Limb (tissue), 2 donors: ENCODE measurements around the gene ZBTB7C.

Source experiments
- DNase-seq, 2 donors: peaks; one replicate each; pipeline ENCODE4 v3.0.0-alpha.2; 2016; ENCODE audit errors: extremely low spot score in 2 of 2

The ZBTB7C gene

GRCh38 chr18:48355276-48356115 lies 53.7 kb downstream of the ZBTB7C start:
- DNase-seq = peak; percentile 28 to 32

- peak in 1 of 2 donors; percentile 12 for DNase-seq
Observed at GRCh38 chr18:48354746-48355260, 54.4 kb downstream of the ZBTB7C start.

GRCh38 chr18:48352051-48352755 lies 57.0 kb downstream of the ZBTB7C start:
- no peak for DNase-seq

GRCh38 chr18:48351216-48352050 lies 57.8 kb downstream of the ZBTB7C start:
- DNase-seq = no peak

GRCh38 chr18:48348739-48349138 lies 60.4 kb downstream of the ZBTB7C start:
- no peak for DNase-seq

GRCh38 chr18:48347756-48348326 lies 61.3 kb downstream of the ZBTB7C start:
- no peak for DNase-seq

GRCh38 chr18:48345596-48345995 lies 63.6 kb downstream of the ZBTB7C start:
- DNase-seq = no peak

- DNase-seq = no peak
Observed at GRCh38 chr18:48342581-48342980, 66.6 kb downstream of the ZBTB7C start.

- DNase-seq = peak in 1 of 2 donors; percentile 67
Observed at GRCh38 chr18:48342125-48342524, 67.1 kb downstream of the ZBTB7C start.

- no peak for DNase-seq
Observed at GRCh38 chr18:48340560-48340959, 68.6 kb downstream of the ZBTB7C start.

- DNase-seq = no peak
Observed at GRCh38 chr18:48339692-48340091, 69.5 kb downstream of the ZBTB7C start.

- no peak for DNase-seq
Observed at GRCh38 chr18:48338915-48339314, 70.3 kb downstream of the ZBTB7C start.

GRCh38 chr18:48337053-48337452 lies 72.1 kb downstream of the ZBTB7C start:
- no peak for DNase-seq

- no peak for DNase-seq
Observed at GRCh38 chr18:48336332-48336731, 72.9 kb downstream of the ZBTB7C start.

GRCh38 chr18:48335829-48336228 lies 73.4 kb downstream of the ZBTB7C start:
- no peak for DNase-seq

GRCh38 chr18:48334845-48335244 lies 74.3 kb downstream of the ZBTB7C start:
- DNase-seq = no peak

- DNase-seq = no peak
Observed at GRCh38 chr18:48333563-48333962, 75.6 kb downstream of the ZBTB7C start.

GRCh38 chr18:48330016-48330991 lies 78.9 kb downstream of the ZBTB7C start:
- DNase-seq = no peak

GRCh38 chr18:48328473-48329210 lies 80.5 kb downstream of the ZBTB7C start:
- no peak for DNase-seq
